IMR-90 (cell line): Measurements from ENCODE around the gene MOCOS. TPM values are rescaled to one million over a fixed set of nuclear protein-coding genes. Genes with fewer than 3 reads are reported as not detected.

Source experiments
- ATAC-seq: fragments of 200-7000 bp; cut with Tn5 transposase; 2 replicates; pipeline ENCODE4 v1.9.1; 2020; ENCODE audit warnings: low read depth, mild to moderate bottlenecking, moderate library complexity
- BruUV-seq: library from RNA; stranded (reverse); fragments of 400-500 nt; replicated peaks from 2 replicates; lab custom pipeline; 2021; lab: Mats Ljungman, UMichigan
- CTCF ChIA-PET: fragments of 300-600 bp; formaldehyde crosslinking; extraction: SDS; loops from one replicate; lab custom pipeline; 2021; ENCODE audit warnings: antibody characterized with exemption; lab: Yijun Ruan, JAX
- POLR2A ChIA-PET: fragments of 300-600 bp; sonication (Branson Sonifier 250); formaldehyde crosslinking; loops from one replicate; lab custom pipeline; 2022; ENCODE audit warnings: antibody characterized with exemption; ENCODE audit not compliant: unreplicated experiment; lab: Charles Lee
- DNase-seq: peaks from one replicate; pipeline ENCODE4 v3.0.0; 2013
- H2AFZ ChIP-seq: replicated peaks from 2 replicates; pipeline ENCODE3; 2013; ENCODE audit warnings: low read length, mild to moderate bottlenecking; ENCODE audit not compliant: poor library complexity
- H2AK5ac ChIP-seq: 2 replicates; pipeline ENCODE4 v1.6.1; 2013; ENCODE audit warnings: low read depth, low read length, inconsistent platforms
- H2AK9ac ChIP-seq: replicated peaks from 2 replicates; pipeline ENCODE3; 2013; ENCODE audit warnings: mild to moderate bottlenecking, low read depth, low read length, moderate library complexity; ENCODE audit not compliant: poor library complexity
- H2BK120ac ChIP-seq: 2 replicates; pipeline ENCODE4 v1.6.1; 2013; ENCODE audit warnings: low read depth, low read length, inconsistent platforms
- H2BK15ac ChIP-seq: 3 replicates; pipeline ENCODE4 v1.6.1; 2013; ENCODE audit warnings: low read depth, low read length, inconsistent platforms
- H2BK20ac ChIP-seq: 2 replicates; pipeline ENCODE4 v1.6.1; 2013; ENCODE audit warnings: low read depth, mild to moderate bottlenecking, inconsistent platforms, low read length, moderate library complexity
- H2BK5ac ChIP-seq: 2 replicates; pipeline ENCODE4 v1.6.1; 2013; ENCODE audit warnings: mild to moderate bottlenecking, low read depth, low read length, inconsistent platforms; ENCODE audit not compliant: poor library complexity, severe bottlenecking
- H3K14ac ChIP-seq: replicated peaks from 2 replicates; pipeline ENCODE4 v1.6.1; 2013; ENCODE audit warnings: low read depth, low read length, inconsistent platforms
- H3K18ac ChIP-seq: 2 replicates; pipeline ENCODE4 v1.6.1; 2013; ENCODE audit warnings: low read depth, low read length, control low read depth
- H3K23ac ChIP-seq: 2 replicates; pipeline ENCODE4 v1.6.1; 2013; ENCODE audit warnings: low read depth, low read length, inconsistent platforms
- H3K27ac ChIP-seq: 2 replicates; pipeline ENCODE4 v1.5.1; 2013; ENCODE audit warnings: mild to moderate bottlenecking, control low read depth, low read length; ENCODE audit not compliant: insufficient read depth
- H3K27me3 ChIP-seq: 2 replicates; pipeline ENCODE4 v1.6.1; 2013; ENCODE audit warnings: low read length; ENCODE audit not compliant: control insufficient read depth, insufficient read depth
- H3K36me3 ChIP-seq: 2 replicates; pipeline ENCODE4 v1.6.1; 2013; ENCODE audit warnings: low read length, mixed read lengths; ENCODE audit not compliant: control insufficient read depth, insufficient read depth
- H3K4ac ChIP-seq: 2 replicates; pipeline ENCODE4 v1.6.1; 2013; ENCODE audit warnings: low read depth, low read length, inconsistent platforms
- H3K4me1 ChIP-seq: 2 replicates; pipeline ENCODE4 v1.6.1; 2013; ENCODE audit warnings: low read length, mixed read lengths; ENCODE audit not compliant: control insufficient read depth, insufficient read depth
- H3K4me2 ChIP-seq: 2 replicates; pipeline ENCODE4 v1.6.1; 2013; ENCODE audit warnings: low read depth, mild to moderate bottlenecking, control low read depth, low read length, moderate library complexity
- H3K4me3 ChIP-seq: 2 replicates; pipeline ENCODE4 v1.5.1; 2013; ENCODE audit warnings: low read depth, mild to moderate bottlenecking, control low read depth, low read length, moderate library complexity; ENCODE audit not compliant: insufficient read depth
- H3K56ac ChIP-seq: 2 replicates; pipeline ENCODE4 v1.6.1; 2013; ENCODE audit warnings: low read length, inconsistent platforms; ENCODE audit not compliant: insufficient read depth; ENCODE audit errors: extremely low read depth
- H3K79me1 ChIP-seq, 2 experiments: 2 replicates each; pipeline ENCODE4 v1.6.1; 2013; ENCODE audit warnings: low read length in 2 of 2, inconsistent platforms in 1 of 2, low read depth in 1 of 2
- H3K9ac ChIP-seq: 2 replicates; pipeline ENCODE4 v1.6.1; 2013; ENCODE audit warnings: low read depth, low read length, control low read depth
- H3K9me1 ChIP-seq: 2 replicates; pipeline ENCODE4 v1.6.1; 2013; ENCODE audit warnings: low read length, inconsistent platforms; ENCODE audit not compliant: insufficient read depth
- H3K9me3 ChIP-seq: 2 replicates; pipeline ENCODE4 v1.6.1; 2013; ENCODE audit warnings: low read length; ENCODE audit not compliant: control insufficient read depth, insufficient read depth
- H4K20me1 ChIP-seq: 2 replicates; pipeline ENCODE4 v1.6.1; 2013; ENCODE audit warnings: low read length, inconsistent platforms; ENCODE audit not compliant: insufficient read depth
- H4K5ac ChIP-seq: 2 replicates; pipeline ENCODE4 v1.6.1; 2013; ENCODE audit warnings: mild to moderate bottlenecking, low read depth, low read length, control low read depth
- H4K8ac ChIP-seq, 2 experiments: 2 replicates each; pipeline ENCODE4 v1.6.1; 2013; ENCODE audit warnings: low read depth in 2 of 2, low read length in 2 of 2, control low read depth in 1 of 2, inconsistent platforms in 1 of 2
- H4K91ac ChIP-seq: 2 replicates; pipeline ENCODE4 v1.6.1; 2013; ENCODE audit warnings: low read depth, low read length, inconsistent platforms; ENCODE audit not compliant: insufficient read depth
- BHLHE40 ChIP-seq: fragments of 150-350 bp; IDR thresholded peaks from 2 replicates; pipeline ENCODE4 v1.6.1; 2016; ENCODE audit warnings: mild to moderate bottlenecking, low read depth, low read length
- CEBPB ChIP-seq: IDR thresholded peaks from 2 replicates; pipeline ENCODE4 v1.6.1; 2012; ENCODE audit warnings: low read depth, low read length, improper control_type of control experiment
- CHD1 ChIP-seq: IDR thresholded peaks from 2 replicates; pipeline ENCODE4 v1.6.1; 2012; ENCODE audit warnings: low read depth, low read length, improper control_type of control experiment
- CTCF ChIP-seq: conservative IDR thresholded peaks from 2 replicates; pipeline ENCODE4 v1.5.1; 2012; ENCODE audit warnings: mild to moderate bottlenecking, low read depth, low read length, improper control_type of control experiment
- ELK1 ChIP-seq: fragments of 150-350 bp; IDR thresholded peaks from 2 replicates; pipeline ENCODE4 v1.6.1; 2016; ENCODE audit warnings: low read depth, mild to moderate bottlenecking, low read length, moderate library complexity, borderline replicate concordance
- FOS ChIP-seq: fragments of 150-350 bp; IDR thresholded peaks from 2 replicates; pipeline ENCODE4 v1.6.1; 2016; ENCODE audit warnings: low read depth, low read length
- MAFK ChIP-seq: IDR thresholded peaks from 2 replicates; pipeline ENCODE4 v1.6.1; 2012; ENCODE audit warnings: low read depth, low read length, improper control_type of control experiment
- MAZ ChIP-seq: IDR thresholded peaks from 2 replicates; pipeline ENCODE4 v1.6.1; 2012; ENCODE audit warnings: low read depth, mild to moderate bottlenecking, low read length, improper control_type of control experiment, moderate library complexity, borderline replicate concordance
- MXI1 ChIP-seq: IDR thresholded peaks from 2 replicates; pipeline ENCODE4 v1.6.1; 2012; ENCODE audit warnings: low read depth, mild to moderate bottlenecking, low read length, moderate library complexity, borderline replicate concordance
- NFE2L2 ChIP-seq: fragments of 150-350 bp; IDR thresholded peaks from 2 replicates; pipeline ENCODE4 v1.6.1; 2016; ENCODE audit warnings: low read depth, mild to moderate bottlenecking, low read length
- POLR2A ChIP-seq: IDR thresholded peaks from 2 replicates; pipeline ENCODE4 v1.6.1; 2012; ENCODE audit warnings: mild to moderate bottlenecking, low read depth, low read length
- RAD21 ChIP-seq: IDR thresholded peaks from 2 replicates; pipeline ENCODE4 v1.6.1; 2012; ENCODE audit warnings: low read length, improper control_type of control experiment
- RCOR1 ChIP-seq: IDR thresholded peaks from 2 replicates; pipeline ENCODE4 v1.6.1; 2012; ENCODE audit warnings: mild to moderate bottlenecking, low read length, improper control_type of control experiment; ENCODE audit not compliant: insufficient replicate concordance
- RFX5 ChIP-seq: IDR thresholded peaks from 2 replicates; pipeline ENCODE4 v1.8.0; 2012; ENCODE audit warnings: low read depth, mild to moderate bottlenecking, low read length, moderate library complexity
- SMC3 ChIP-seq: fragments of 150-350 bp; IDR thresholded peaks from 2 replicates; pipeline ENCODE4 v1.6.1; 2016; ENCODE audit warnings: low read depth, mild to moderate bottlenecking, antibody characterized with exemption, low read length, moderate library complexity
- USF2 ChIP-seq: fragments of 150-350 bp; IDR thresholded peaks from 2 replicates; pipeline ENCODE4 v1.6.1; 2017; ENCODE audit warnings: mild to moderate bottlenecking, antibody characterized with exemption, low read length, low read depth
- WGBS, 2 experiments: methylation state at CpG; one replicate each; pipeline versions ENCODE4 v1.1.5 to v1.1.7; 2013; ENCODE audit warnings: missing lambda C conversion rate in 2 of 2; ENCODE audit not compliant: insufficient read length in 1 of 2; ENCODE audit errors: extremely low coverage in 2 of 2; 5-methylcytosine and 5-hydroxymethylcytosine counted together
- dilution Hi-C: fragments of 300-500 bp; cut with HindIII; formaldehyde crosslinking; loops from one replicate; pipeline ENCODE4 v1.14.3; 2018; ENCODE audit warnings: low sequenced_read_pairs; ENCODE audit not compliant: unreplicated experiment
- in situ Hi-C: fragments of 300-500 bp; cut with MboI; formaldehyde crosslinking; loops from 3 replicates; pipeline ENCODE4 v1.14.3; 2019; ENCODE audit warnings: low sequenced_read_pairs, inconsistent platforms, mixed read lengths
- intact Hi-C: fragments of 100-400 bp; cut with micrococcal nuclease; formaldehyde crosslinking; loops from 2 replicates; pipeline ENCODE4 v1.10.0; 2022
- polyA plus RNA-seq, 3 experiments: library from polyadenylated mRNA; depleted of rRNA; stranded (reverse); fragments of >200 nt; gene quantifications; 2 replicates each; pipeline ENCODE4 v1.2.3, GENCODE V29; 2012; ENCODE audit warnings: low replicate concordance in 1 of 3
- total RNA-seq: library from RNA; depleted of rRNA; stranded (reverse); fragments of >200 nt; gene quantifications from 2 replicates; pipeline ENCODE4 v1.2.3, GENCODE V29; 2012

Gene MOCOS
- total and polyA plus RNA-seq, 2 of the 4 experiments (the other 2 are of a cell fraction) = 1.1 to 2.2 TPM

- no peak overlapping the region for H3K14ac ChIP-seq
- H3K79me1 ChIP-seq = peaks cover 7 to 19% of the 10 kb centered on the region in 2 experiments; a peak in 3 of 4 replicates
- ATAC-seq (no peak), DNase-seq (no peak)
- H2AK5ac ChIP-seq = no peak overlapping the region
- no peaks in the 10 kb centered on the region for H3K36me3 ChIP-seq
- no peak overlapping the region for H2AK9ac ChIP-seq
- BruUV-seq = no TSS peak
- H3K27me3 ChIP-seq = no peaks in the 10 kb centered on the region
- no peak overlapping the region for H2BK5ac ChIP-seq
- ChIA-PET POLR2A (no interaction called here), CTCF (no interaction called here)
- dilution Hi-C loops (no loop called here), in situ Hi-C loops (no loop called here), intact Hi-C loops (no loop called here)
- peaks cover 10% of the 10 kb centered on the region; the same call in 1 of the 2 replicates for H3K9me1 ChIP-seq
- H3K4me1 ChIP-seq = peaks cover 6% of the 10 kb centered on the region; the same call in 1 of the 2 replicates
- no peaks in the 10 kb centered on the region for H4K20me1 ChIP-seq
- no peak overlapping the region for H3K23ac ChIP-seq
- no peak overlapping the region for H3K4me2 ChIP-seq
- H4K91ac ChIP-seq = no peak overlapping the region
- no peak overlapping the region for H3K56ac ChIP-seq
- H3K18ac ChIP-seq = no peak overlapping the region
- no peak overlapping the region for H2BK120ac ChIP-seq
- H2BK20ac ChIP-seq = no peak overlapping the region
- 80% methylated on average over 1 of the region's 1 CpG; no CpG with 5 or more reads in 1 of the 2 experiments for WGBS, 2 experiments
- no peak overlapping the region for H2AFZ ChIP-seq
- H3K27ac ChIP-seq = no peak overlapping the region
- H3K9ac ChIP-seq = no peak overlapping the region
- H4K5ac ChIP-seq = no peak overlapping the region
- no peak overlapping the region for H3K4ac ChIP-seq
- no peak overlapping the region for H2BK15ac ChIP-seq
- H3K9me3 ChIP-seq = no peaks in the 10 kb centered on the region
- no peak overlapping the region for H3K4me3 ChIP-seq
- no peak for TF ChIP-seq RCOR1
- TF ChIP-seq CHD1 = no peak
- TF ChIP-seq MXI1 = no peak
- TF ChIP-seq POLR2A = no peak
- TF ChIP-seq SMC3 = no peak
- no peak for TF ChIP-seq RFX5
- TF ChIP-seq RAD21 = no peak
- TF ChIP-seq CEBPB = no peak
- no peak for TF ChIP-seq ELK1
- no peak for TF ChIP-seq MAFK
- no peak for TF ChIP-seq USF2
- TF ChIP-seq CTCF = no peak
- TF ChIP-seq MAZ = no peak
- no peak for TF ChIP-seq BHLHE40
- TF ChIP-seq NFE2L2 = no peak
- no peak for TF ChIP-seq FOS
- H4K8ac ChIP-seq = no peak overlapping the region
Observed at GRCh38 chr18:36191711-36192110, 4.4 kb downstream of the MOCOS start.
